Body of pancreas (tissue), 4 donors: Measurements from ENCODE around the gene CMIP. TPM values are rescaled to one million over a fixed set of nuclear protein-coding genes. Genes with fewer than 3 reads are reported as not detected.

Source experiments
- ATAC-seq: fragments of 150-250 bp; one replicate; pipeline ENCODE4 v1.9.1; 2016
- DNase-seq, 4 donors: peaks; one replicate each; pipeline ENCODE4 v3.0.0-alpha.2; 2019
- H3K27ac ChIP-seq, 4 donors: fragments of 200-600 bp; sonication (generic); 1 replicate in 3 of 4; 2 replicates in 1 of 4; pipeline versions ENCODE4 v1.5.1 to v1.6.1; 2016 to 2019; ENCODE audit warnings: mild to moderate bottlenecking in 1 of 4, mixed read lengths in 1 of 4, moderate library complexity in 1 of 4
- H3K27me3 ChIP-seq, 2 donors: fragments of 200-600 bp; sonication (generic); one replicate each; pipeline ENCODE4 v1.6.0; 2016; ENCODE audit warnings: mild to moderate bottlenecking in 1 of 2
- H3K36me3 ChIP-seq, 2 donors: fragments of 200-600 bp; sonication (generic); replicated peaks in 1 of 2; 2 replicates each; pipeline ENCODE4 v1.5.1; 2016; ENCODE audit warnings: low read depth in 2 of 2; ENCODE audit not compliant: insufficient read depth in 1 of 2
- H3K4me1 ChIP-seq: fragments of 200-600 bp; sonication (generic); one replicate; pipeline ENCODE4 v1.6.0; 2016
- H3K4me3 ChIP-seq, 2 donors: fragments of 200-600 bp; sonication (generic); 1 replicate in 1 of 2; 2 replicates in 1 of 2; pipeline ENCODE4 v1.5.1; 2016 to 2019
- H3K9me3 ChIP-seq, 3 donors: fragments of 200-600 bp; sonication (generic); 1 replicate in 2 of 3; 2 replicates in 1 of 3; pipeline ENCODE4 v1.5.1; 2016
- CTCF ChIP-seq, 7 experiments: fragments of 450-650 bp in 4 of 7; fragments of 200-600 bp in 3 of 7; sonication (generic) in 3 of 7; IDR thresholded peaks; one replicate each; pipeline ENCODE4 v1.5.1; 2016 to 2019; ENCODE audit warnings: antibody characterized with exemption in 7 of 7
- POLR2A ChIP-seq, 3 donors: fragments of 450-650 bp; IDR thresholded peaks; one replicate each; pipeline ENCODE4 v1.6.1; 2016; ENCODE audit warnings: antibody characterized with exemption in 3 of 3, mild to moderate bottlenecking in 2 of 3
- WGBS, 2 donors: methylation state at CpG; one replicate each; pipeline ENCODE4 v1.1.5; 2017; 5-methylcytosine and 5-hydroxymethylcytosine counted together
- intact Hi-C: fragments of 100-400 bp; cut with DNase I; formaldehyde crosslinking; loops from one replicate; pipeline ENCODE4 v1.15.1; 2023
- total RNA-seq, 2 donors: library from RNA; depleted of rRNA; stranded (reverse); fragments of >200 nt; gene quantifications; one replicate each; pipeline ENCODE4 v1.1.0, GENCODE V29; 2016

The CMIP gene
- total RNA-seq, 2 donors from 2014 or later, result 18.7 to 18.8 TPM

- Histone ChIP-seq H3K4me3 (no peak overlapping the region), H3K4me1 (no peaks in the 10 kb centered on the region), H3K9me3 (no peaks in the 10 kb centered on the region), H3K27me3 (no peaks in the 10 kb centered on the region), H3K36me3 (no peaks in the 10 kb centered on the region), H3K27ac (peak overlapping the region in 2 of 4 donors; percentile 26 to 30)
- no peak for TF ChIP-seq CTCF (IDR thresholded peaks at IDR 0.05)
- TF ChIP-seq POLR2A (IDR thresholded peaks at IDR 0.05), result no peak
- DNase-seq, result no peak
- intact Hi-C loops, result no loop called here
- WGBS, 2 donors, result 88 to 90% methylated on average over 4 to 7 of the region's 7 CpGs
- no peak for ATAC-seq
These were observed 308.2 kb downstream of the CMIP start for GRCh38 chr16:81752876-81753227.

- Histone ChIP-seq H3K4me3 (no peak overlapping the region), H3K9me3 (no peaks in the 10 kb centered on the region), H3K4me1 (no peaks in the 10 kb centered on the region), H3K27me3 (no peaks in the 10 kb centered on the region), H3K36me3 (no peaks in the 10 kb centered on the region), H3K27ac (no peak overlapping the region)
- intact Hi-C loops, result no loop called here
- no peak for DNase-seq
- no peak for ATAC-seq
- WGBS, 2 donors, result 73 to 91% methylated on average over 1 of the region's 1 CpG
- no peak for TF ChIP-seq CTCF (IDR thresholded peaks at IDR 0.05)
- no peak for TF ChIP-seq POLR2A (IDR thresholded peaks at IDR 0.05)
These were observed 310.2 kb downstream of the CMIP start for GRCh38 chr16:81754858-81755257.

GRCh38 chr16:81755915-81756614, 311.5 kb downstream of the CMIP start:
- no peaks in the 10 kb centered on the region for H3K4me1 ChIP-seq

GRCh38 chr16:81756615-81757356, 312.2 kb downstream of the CMIP start:
- 61 to 78% methylated on average over 9 of the region's 9 CpGs for WGBS, 2 donors
- no peak for ATAC-seq
- no peak overlapping the region for H3K27ac ChIP-seq

More at GRCh38 chr16:81755915-81756614, 311.5 kb downstream of the CMIP start:
- 71 to 80% methylated on average over 13 of the region's 13 CpGs for WGBS, 2 donors
- Histone ChIP-seq H3K4me3 (no peak overlapping the region), H3K36me3 (no peaks in the 10 kb centered on the region), H3K27me3 (no peaks in the 10 kb centered on the region), H3K27ac (peak overlapping the region in 1 of 4 donors; percentile 24), H3K9me3 (no peaks in the 10 kb centered on the region)
- DNase-seq (no peak), ATAC-seq (peak; percentile 21)
- TF ChIP-seq CTCF (IDR thresholded peaks at IDR 0.05) (no peak), POLR2A (IDR thresholded peaks at IDR 0.05) (no peak)
- intact Hi-C loops, result no loop called here

More at GRCh38 chr16:81756615-81757356, 312.2 kb downstream of the CMIP start:
- intact Hi-C loops, result no loop called here
- Histone ChIP-seq H3K27me3 (peaks cover 0 to under 1% of the 10 kb centered on the region in 2 donors), H3K36me3 (no peaks in the 10 kb centered on the region), H3K9me3 (no peaks in the 10 kb centered on the region), H3K4me3 (no peak overlapping the region), H3K4me1 (no peaks in the 10 kb centered on the region)
- TF ChIP-seq CTCF (IDR thresholded peaks at IDR 0.05) (no peak), POLR2A (IDR thresholded peaks at IDR 0.05) (no peak)
- no peak for DNase-seq
